NCI-H1092 treated with DMSO at 0.1 percent for 48 hours (cell line): ENCODE results near the gene FGL2.
"Not testable (repeated sequence)": the region's sequence is repeated elsewhere in the genome, so short reads cannot be mapped to it uniquely, and the experiment has no call there.

Source experiments
- DNase-seq: peaks from one replicate; lab custom pipeline; 2025; lab: John Stamatoyannopoulos, UW

FGL2 gene

GRCh38 chr7:77209479-77210139, 10.0 kb upstream of the FGL2 start:
- no peak for DNase-seq

GRCh38 chr7:77208416-77208815, 8.8 kb upstream of the FGL2 start:
- DNase-seq, result no peak

- no peak for DNase-seq
These were observed 6.1 kb upstream of the FGL2 start for GRCh38 chr7:77205706-77206105.

GRCh38 chr7:77202481-77202976, 2.9 kb upstream of the FGL2 start:
- no peak for DNase-seq

GRCh38 chr7:77200542-77200941, 923 bp upstream of the FGL2 start:
- DNase-seq, result no peak

GRCh38 chr7:77197141-77197540, 2.5 kb downstream of the FGL2 start:
- no peak for DNase-seq

- no peak for DNase-seq
These were observed 10.7 kb downstream of the FGL2 start for GRCh38 chr7:77188731-77189437.

- DNase-seq, result no peak
These were observed 13.8 kb downstream of the FGL2 start for GRCh38 chr7:77185866-77186265.

- DNase-seq, result no peak
These were observed 14.6 kb downstream of the FGL2 start for GRCh38 chr7:77184990-77185389.

- DNase-seq, result no peak
These were observed 15.2 kb downstream of the FGL2 start for GRCh38 chr7:77184463-77184862.

- no peak for DNase-seq
These were observed 17.4 kb downstream of the FGL2 start for GRCh38 chr7:77182261-77182660.

- DNase-seq, result no peak
These were observed 17.9 kb downstream of the FGL2 start for GRCh38 chr7:77181734-77182133.

- DNase-seq, result no peak
These were observed 18.5 kb downstream of the FGL2 start for GRCh38 chr7:77181015-77181595.

GRCh38 chr7:77178024-77178423, 21.6 kb downstream of the FGL2 start:
- DNase-seq, result not testable (repeated sequence)

GRCh38 chr7:77177321-77177904, 22.2 kb downstream of the FGL2 start:
- DNase-seq, result not testable (repeated sequence)

GRCh38 chr7:77175274-77175800, 24.3 kb downstream of the FGL2 start:
- DNase-seq, result not testable (repeated sequence)

GRCh38 chr7:77174418-77174817, 25.2 kb downstream of the FGL2 start:
- DNase-seq, result not testable (repeated sequence)

- not testable (repeated sequence) for DNase-seq
These were observed 27.0 kb downstream of the FGL2 start for GRCh38 chr7:77172437-77173172.

- not testable (repeated sequence) for DNase-seq
These were observed 28.5 kb downstream of the FGL2 start for GRCh38 chr7:77171073-77171472.

- no peak for DNase-seq
These were observed 42.2 kb downstream of the FGL2 start for GRCh38 chr7:77157446-77157845.

GRCh38 chr7:77157034-77157433, 42.6 kb downstream of the FGL2 start:
- not testable (repeated sequence) for DNase-seq
